A549 treated with Hydrocortisone at 1 μM for 4 hours (cell line): Measurements from ENCODE around the gene RNASE13. TPM values are rescaled to one million over a fixed set of nuclear protein-coding genes. Genes with fewer than 3 reads are reported as not detected.

Experiments
- total RNA-seq: library from RNA; stranded (reverse); fragments of 200-300 nt; extraction: Qiagen RNA extraction; gene quantifications from 5 replicates; pipeline ENCODE4 v1.2.3, GENCODE V29; 2022

Gene RNASE13
- total RNA-seq = not detected in 5 replicates

DNA sequence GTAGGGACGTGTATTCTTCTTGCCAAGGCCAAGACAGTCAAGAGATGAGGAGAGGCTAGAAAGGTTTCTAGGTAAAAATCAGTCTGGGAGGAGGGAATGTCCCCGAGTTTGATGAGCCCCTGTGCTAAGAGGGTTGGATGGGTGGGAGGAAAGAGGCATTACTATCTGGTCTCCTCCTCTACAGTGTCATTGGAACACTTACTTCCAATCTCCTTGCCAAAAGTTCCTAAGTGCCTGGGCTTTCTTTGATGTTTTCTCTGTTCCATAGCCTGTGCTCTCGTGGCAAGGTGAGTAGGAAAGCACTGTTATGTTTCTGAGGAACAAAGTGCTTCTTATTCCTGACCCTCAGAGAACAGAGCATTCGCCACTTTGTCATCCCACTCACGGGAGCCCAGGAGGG lies at the start of gene RNASE13:
Gene RNASE13, minus strand, starts transcription at position 101 of the 400 bp plus-strand sequence. CDS start 519 bp downstream, outside the sequence.

DNA sequence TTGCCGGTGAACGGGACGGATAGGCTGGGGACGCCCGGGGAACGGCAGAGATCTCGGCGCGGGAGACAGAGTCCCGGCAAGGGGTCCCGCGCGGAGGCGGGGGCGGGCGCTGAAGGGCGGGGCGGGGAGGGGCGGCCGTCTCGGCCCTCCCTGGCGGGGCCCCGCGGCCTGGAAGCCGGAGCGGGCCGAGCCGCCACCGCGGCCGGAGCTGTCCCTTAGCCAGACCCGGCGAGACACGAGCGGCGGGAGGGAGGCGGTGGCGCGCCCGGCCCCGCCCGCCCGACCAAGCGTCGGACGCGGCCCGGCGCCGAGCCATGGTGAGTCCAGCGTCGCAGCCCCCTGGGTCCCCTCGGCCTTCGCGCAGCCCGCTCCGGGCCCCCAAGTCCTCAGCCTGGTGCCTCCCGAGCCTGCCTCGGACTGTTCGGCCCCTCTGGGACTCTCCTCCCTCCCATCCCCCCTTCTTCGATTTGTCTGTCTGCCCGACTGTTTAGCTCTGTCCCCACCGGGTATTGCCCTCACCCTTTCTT lies 35.5 kb upstream of the RNASE13 start, which contains the start of gene ARHGEF40:
Gene ARHGEF40, plus strand, starts transcription at position 222 of the 527 bp plus-strand sequence. Its CDS starts 93 bp downstream, at position 315.

GRCh38 chr14:21057803-21058675 lies 23.4 kb upstream of the RNASE13 start, which contains the start of gene RNASE8:
Gene RNASE8, plus strand, starts transcription at chr14:21057822. Its CDS starts 71 bp downstream, at chr14:21057893.

GRCh38 chr14:21041676-21042433 lies 7.2 kb upstream of the RNASE13 start, which contains the start of gene RNASE7:
Gene RNASE7, plus strand, starts transcription at chr14:21042362. Its CDS starts 631 bp downstream, at chr14:21042993.

DNA sequence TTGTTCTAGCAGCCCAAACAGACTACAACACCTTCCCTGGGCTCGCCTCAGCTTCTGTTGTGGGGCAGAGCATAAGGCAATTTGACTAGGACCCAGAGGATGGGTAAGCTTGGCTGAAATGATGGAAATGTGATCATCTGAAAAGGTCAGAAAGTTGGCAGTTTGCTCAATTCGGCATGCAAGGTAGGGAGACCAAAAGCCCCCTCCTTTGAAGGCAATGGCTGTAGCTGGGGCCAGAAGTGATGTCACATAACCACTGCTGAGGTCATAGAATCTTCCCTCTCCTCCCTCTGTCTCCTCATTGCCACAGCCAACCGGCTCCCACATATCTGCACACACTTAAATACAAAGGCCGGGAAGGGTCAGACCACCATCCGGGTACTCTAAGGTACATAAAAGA lies 4.7 kb downstream of the RNASE13 start, which contains the start of gene TPPP2:
Gene TPPP2, plus strand, starts transcription at position 301 of the 400 bp plus-strand sequence. CDS start 365 bp downstream, outside the sequence.

DNA sequence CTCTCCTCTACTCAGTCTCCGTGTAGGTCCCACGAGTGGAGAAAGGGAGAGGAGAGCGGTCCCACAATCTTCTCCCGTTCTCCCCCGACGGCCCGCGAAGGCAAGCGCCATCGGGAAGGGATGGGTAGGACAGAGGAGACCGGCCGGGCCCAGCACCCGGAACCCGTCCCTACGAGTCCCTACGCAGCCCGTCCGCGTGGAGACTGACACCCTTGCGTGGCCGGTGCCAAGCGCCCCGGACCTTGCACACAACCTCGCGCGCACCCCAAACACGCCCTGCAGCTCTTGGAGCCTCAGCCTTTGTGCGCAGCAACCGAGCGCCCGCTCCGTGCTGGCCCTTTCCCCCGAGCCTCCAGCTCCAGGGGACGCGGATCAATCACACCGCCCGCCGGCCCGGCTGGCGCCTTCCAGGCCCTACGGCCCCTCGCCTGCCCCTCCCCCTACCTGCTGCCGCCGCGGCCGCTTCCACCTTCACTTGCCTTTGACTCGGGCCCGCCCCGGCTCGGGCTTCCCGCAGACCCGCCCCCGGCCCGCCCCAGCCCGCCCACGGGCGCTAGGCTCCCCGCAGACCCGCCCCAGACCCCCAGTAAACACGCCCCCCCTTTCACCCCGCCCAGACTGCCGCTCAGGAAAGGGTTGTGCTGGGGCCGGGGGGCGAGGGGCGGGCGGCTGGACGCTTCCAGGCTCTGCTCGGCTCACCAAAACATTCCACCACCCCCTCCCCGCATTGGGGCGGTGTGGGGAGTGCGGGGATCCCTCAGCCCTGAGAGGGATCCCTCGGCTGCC lies 9.8 kb downstream of the RNASE13 start, which contains the start of gene NDRG2:
Gene NDRG2, minus strand, starts transcription at position 477 of the 786 bp plus-strand sequence. CDS start 1,746 bp downstream, outside the sequence.

DNA sequence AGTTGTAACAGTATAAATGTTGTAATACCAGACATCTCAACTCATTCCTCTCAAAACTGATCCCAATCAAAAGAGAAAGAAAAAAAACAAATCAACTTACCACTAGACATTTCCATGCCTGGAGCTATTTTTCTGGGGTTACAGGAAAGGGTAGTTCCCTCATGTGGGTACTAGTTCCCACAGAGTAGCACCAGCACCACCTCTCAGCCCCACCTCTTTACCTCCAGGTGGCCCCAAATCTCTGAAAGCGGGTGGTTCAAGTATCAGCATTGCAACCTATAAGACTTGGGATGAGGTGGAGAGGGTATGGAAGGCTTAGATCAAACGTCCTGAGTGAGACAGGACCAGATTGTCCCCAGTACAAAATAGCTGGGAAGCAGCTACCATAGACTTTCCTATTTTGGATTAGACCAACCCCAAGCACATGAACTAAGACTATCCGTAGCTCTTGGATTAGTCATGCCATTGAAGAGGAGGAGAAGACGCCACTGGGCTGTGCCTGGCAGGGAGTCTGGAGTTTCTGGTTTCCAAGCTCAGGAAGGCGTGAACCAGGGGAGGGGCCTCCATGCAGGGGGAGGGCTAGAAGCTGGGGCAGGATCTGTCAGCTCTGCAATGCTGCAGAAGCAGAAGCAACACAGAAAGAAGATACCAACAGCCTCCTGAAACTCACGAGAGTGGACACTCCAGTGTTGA lies 35.8 kb downstream of the RNASE13 start, which contains the start of gene SLC39A2:
Gene SLC39A2, plus strand, starts transcription at position 620 of the 693 bp plus-strand sequence. CDS start 154 bp downstream, outside the sequence.

DNA sequence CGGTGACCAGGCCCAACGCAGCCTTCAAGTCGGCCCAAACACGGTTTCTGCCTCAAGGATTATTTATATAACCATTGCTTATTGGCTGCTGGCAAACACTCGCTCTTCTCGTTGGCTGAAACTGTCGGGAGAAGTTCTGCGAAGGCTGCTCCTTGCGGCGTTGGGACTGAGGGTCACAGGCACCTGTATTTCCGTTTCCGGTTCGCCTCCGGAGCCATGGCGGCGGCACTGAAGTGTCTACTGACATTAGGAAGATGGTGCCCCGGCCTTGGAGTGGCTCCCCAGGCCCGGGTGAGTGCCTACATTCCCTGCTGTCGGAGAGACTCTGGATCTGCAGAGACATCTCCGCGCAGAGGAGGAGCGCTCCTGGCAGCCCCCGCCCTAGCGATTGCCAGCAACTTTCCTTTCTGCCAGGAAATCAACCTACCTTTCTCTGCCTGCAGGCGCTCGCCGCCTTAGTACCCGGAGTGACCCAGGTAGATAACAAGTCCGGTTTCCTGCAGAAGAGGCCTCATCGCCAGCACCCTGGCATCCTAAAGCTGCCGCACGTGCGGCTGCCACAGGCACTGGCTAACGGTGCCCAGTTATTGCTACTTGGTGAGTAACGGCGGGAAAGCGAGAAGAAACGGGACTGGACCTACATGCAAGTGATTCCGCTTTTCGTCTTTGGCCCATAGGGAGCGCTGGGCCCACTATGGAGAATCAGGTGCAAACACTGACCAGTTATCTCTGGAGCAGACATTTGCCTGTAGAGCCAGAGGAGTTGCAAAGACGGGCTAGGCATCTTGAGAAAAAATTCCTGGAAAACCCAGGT lies 44.6 kb downstream of the RNASE13 start, which contains the start of gene METTL17:
Gene METTL17, plus strand, starts transcription at position 194 of the 814 bp plus-strand sequence. Its CDS starts 23 bp downstream, at position 217.

Other genes with a start within 250 kb of the RNASE13 start
- gene RNASE1, start 232.0 kb downstream of the RNASE13 start, total RNA-seq = 0.12 to 0.31 TPM (median 0.15 TPM) in 5 replicates
- gene RNASE3, start 143.4 kb downstream of the RNASE13 start, total RNA-seq = not detected in 5 replicates
- gene RNASE2, start 79.3 kb downstream of the RNASE13 start, total RNA-seq = not detected in 5 replicates
- gene METTL17, start 44.8 kb downstream of the RNASE13 start, total RNA-seq = 67.0 to 76.5 TPM (median 72.4 TPM) in 5 replicates
- not detected in 5 replicates for gene SLC39A2, start 35.5 kb downstream of the RNASE13 start, total RNA-seq
- gene NDRG2, start 9.7 kb downstream of the RNASE13 start, total RNA-seq = 1.7 to 3.3 TPM (median 2.4 TPM) in 5 replicates
- not detected in 5 replicates for gene TPPP2, start 4.6 kb downstream of the RNASE13 start, total RNA-seq
- 0.07 TPM in 1 of 5 replicates, not detected in the others for gene RNASE7, start 7.6 kb upstream of the RNASE13 start, total RNA-seq
- not detected in 5 replicates for gene RNASE8, start 23.0 kb upstream of the RNASE13 start, total RNA-seq
- gene ARHGEF40, start 35.5 kb upstream of the RNASE13 start, total RNA-seq = 7.4 to 9.9 TPM (median 8.6 TPM) in 5 replicates
- 21.4 to 31.3 TPM (median 28.4 TPM) in 5 replicates for gene ZNF219, start 63.8 kb upstream of the RNASE13 start, total RNA-seq
- gene TMEM253, start 66.3 kb upstream of the RNASE13 start, total RNA-seq = 0.35 to 1.0 TPM (median 0.81 TPM) in 5 replicates
- not detected in 5 replicates for gene OR5AU1, start 121.3 kb upstream of the RNASE13 start, total RNA-seq
- 745 to 1,119 TPM (median 806 TPM) in 5 replicates for gene HNRNPC, start 234.6 kb upstream of the RNASE13 start, total RNA-seq
- gene RPGRIP1, start 245.3 kb upstream of the RNASE13 start, total RNA-seq = 0.09 to 0.25 TPM (median 0.17 TPM) in 5 replicates